Measurements from ENCODE around the gene TMEM238.

TMEM238 gene

DNA sequence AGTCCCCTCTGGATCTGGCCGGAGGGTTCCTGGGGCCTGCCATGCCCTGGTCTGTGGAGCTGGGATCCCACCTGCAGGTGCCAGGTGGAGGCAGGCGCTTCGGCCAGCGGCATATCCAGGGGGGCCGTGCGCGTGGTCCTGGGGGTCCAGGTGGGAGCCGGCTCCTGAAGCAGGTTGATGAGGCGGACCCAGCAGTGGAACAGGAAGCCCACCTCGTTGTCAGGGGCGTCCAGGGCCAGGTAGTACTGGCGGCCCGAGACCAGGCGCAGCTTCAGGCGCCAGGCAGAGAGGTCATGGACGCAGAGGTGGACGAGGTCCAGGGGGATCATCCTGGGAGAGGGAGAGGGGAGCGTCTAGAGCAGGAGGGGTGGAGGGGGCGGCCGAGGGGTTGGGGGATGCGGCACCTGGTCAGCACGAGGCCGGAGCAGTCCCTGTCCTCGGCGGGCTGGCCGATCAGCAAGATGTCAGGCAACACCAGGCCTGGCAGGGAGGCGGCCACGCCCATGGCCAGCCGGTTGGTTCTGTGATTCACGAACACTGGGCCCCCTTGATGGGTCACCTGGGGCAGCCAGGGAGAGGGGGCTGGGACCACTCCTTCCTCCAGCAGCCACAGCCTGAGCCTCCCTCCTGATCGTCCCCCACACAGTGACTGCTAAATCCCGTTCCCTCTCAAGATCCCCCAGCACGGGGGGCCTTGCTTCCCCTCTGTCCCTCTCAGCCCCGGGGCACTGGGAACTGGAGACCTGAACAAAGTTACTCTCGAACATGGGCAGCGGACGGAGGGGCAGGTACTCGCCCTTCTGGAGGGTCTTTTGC, 21.7 kb downstream of the TMEM238 start:
- Histone ChIP-seq H3K36me3 (ENCODE audit: control insufficient read depth, insufficient read depth, low read length) (no peaks in the 10 kb centered on the region), H3K79me2 (no peaks in the 10 kb centered on the region), H3K27me3 (ENCODE audit: control insufficient read depth, insufficient read depth, low read length) (no peaks in the 10 kb centered on the region), H3K27ac (no peak overlapping the region), H2AFZ (no peak overlapping the region), H3K9me3 (ENCODE audit: control insufficient read depth, low read length) (no peaks in the 10 kb centered on the region), H3K4me1 (no peaks in the 10 kb centered on the region), H3K4me2 (ENCODE audit: low read length) (no peak overlapping the region), H3K4me3 (ENCODE audit: low read depth, low read length) (no peak overlapping the region), H3K9ac (no peak overlapping the region)
- TF ChIP-seq, protein P1, sequence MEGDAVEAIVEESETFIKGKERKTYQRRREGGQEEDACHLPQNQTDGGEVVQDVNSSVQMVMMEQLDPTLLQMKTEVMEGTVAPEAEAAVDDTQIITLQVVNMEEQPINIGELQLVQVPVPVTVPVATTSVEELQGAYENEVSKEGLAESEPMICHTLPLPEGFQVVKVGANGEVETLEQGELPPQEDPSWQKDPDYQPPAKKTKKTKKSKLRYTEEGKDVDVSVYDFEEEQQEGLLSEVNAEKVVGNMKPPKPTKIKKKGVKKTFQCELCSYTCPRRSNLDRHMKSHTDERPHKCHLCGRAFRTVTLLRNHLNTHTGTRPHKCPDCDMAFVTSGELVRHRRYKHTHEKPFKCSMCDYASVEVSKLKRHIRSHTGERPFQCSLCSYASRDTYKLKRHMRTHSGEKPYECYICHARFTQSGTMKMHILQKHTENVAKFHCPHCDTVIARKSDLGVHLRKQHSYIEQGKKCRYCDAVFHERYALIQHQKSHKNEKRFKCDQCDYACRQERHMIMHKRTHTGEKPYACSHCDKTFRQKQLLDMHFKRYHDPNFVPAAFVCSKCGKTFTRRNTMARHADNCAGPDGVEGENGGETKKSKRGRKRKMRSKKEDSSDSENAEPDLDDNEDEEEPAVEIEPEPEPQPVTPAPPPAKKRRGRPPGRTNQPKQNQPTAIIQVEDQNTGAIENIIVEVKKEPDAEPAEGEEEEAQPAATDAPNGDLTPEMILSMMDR (IDR thresholded peaks at IDR 0.05): no peak

DNA sequence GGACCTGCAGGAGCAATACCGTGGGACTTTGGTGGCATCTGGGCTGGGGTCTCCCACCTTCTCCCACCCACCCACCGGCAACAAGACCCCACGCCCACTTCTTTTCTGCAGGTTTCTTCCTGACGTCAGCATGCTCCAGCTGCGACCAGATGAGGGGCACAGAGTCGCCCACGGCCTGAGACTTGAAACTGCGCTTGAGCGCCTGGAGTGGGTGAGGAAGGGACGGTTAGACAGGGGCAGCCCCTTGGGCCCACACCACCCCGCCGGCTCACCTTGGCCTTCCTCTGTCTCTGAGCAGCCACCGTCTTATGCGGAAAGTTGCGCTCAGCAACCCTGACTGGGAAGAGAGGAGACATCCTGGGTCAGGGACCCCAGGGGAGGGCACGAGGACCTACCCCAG, 23.2 kb downstream of the TMEM238 start:
- H3K4me3 ChIP-seq (ENCODE audit: low read depth, low read length): no peak overlapping the region
- no peaks in the 10 kb centered on the region for H3K4me1 ChIP-seq
- no peak overlapping the region for H3K4me2 ChIP-seq (ENCODE audit: low read length)
- no peak overlapping the region for H3K9ac ChIP-seq
- no peak overlapping the region for H2AFZ ChIP-seq
- H3K27ac ChIP-seq: no peak overlapping the region
- no peaks in the 10 kb centered on the region for H3K36me3 ChIP-seq (ENCODE audit: control insufficient read depth, insufficient read depth, low read length)
- H3K9me3 ChIP-seq (ENCODE audit: control insufficient read depth, low read length): no peaks in the 10 kb centered on the region
- no peaks in the 10 kb centered on the region for H3K27me3 ChIP-seq (ENCODE audit: control insufficient read depth, insufficient read depth, low read length)
- H3K79me2 ChIP-seq: no peaks in the 10 kb centered on the region
- TF ChIP-seq, protein P1 (IDR thresholded peaks at IDR 0.05): no peak

DNA sequence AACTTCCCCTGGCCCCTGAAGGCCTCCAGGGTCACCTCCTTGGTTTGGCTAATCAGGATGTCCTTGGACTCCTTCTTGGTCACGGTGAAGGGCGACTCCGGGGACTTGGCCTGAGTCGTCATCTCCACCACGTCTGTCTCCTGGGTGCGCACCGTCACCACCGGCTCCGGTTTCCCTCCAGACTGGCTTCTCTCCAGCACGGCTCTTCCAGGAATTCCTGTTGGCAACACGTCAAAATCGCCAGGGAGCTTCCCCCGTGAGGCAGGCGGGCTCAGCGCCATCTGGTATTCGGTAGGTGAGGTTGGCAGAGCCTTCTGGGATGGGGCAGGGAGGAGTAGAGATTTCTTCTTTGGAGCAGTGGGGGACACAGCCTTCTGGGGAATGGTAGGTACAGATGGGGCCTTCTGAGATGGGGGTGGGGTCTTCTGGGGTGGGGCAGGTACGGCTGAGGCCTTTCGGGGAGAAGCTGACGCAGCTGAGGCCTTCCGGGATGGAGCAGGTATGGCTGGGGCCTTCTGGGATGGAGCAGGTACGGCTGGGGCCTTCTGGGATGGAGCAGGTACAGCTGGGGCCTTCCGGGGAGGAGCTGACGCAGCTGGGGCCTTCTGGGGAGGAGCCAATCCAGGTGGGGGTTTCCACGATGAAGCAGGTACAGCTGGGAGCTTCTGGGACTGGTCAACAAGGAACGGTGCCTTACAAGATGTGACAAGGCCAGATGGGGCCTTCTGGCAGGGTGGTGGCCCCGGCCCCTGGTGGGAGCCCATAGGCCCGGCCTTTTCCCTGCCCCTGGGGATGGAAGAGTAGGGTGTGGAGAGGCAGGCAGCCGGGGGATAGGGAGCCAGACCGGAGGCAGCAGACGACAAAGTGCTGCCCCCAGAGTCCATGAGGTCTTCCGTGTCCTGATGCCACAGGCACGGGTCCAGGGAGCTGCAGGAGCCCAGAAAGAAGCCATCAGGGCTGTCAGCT, 24.9 kb downstream of the TMEM238 start:
- no peaks in the 10 kb centered on the region for H3K79me2 ChIP-seq
- no peaks in the 10 kb centered on the region for H3K4me1 ChIP-seq
- no peak overlapping the region for H3K4me3 ChIP-seq (ENCODE audit: low read depth, low read length)
- H2AFZ ChIP-seq: no peak overlapping the region
- H3K27me3 ChIP-seq (ENCODE audit: control insufficient read depth, insufficient read depth, low read length): no peaks in the 10 kb centered on the region
- H3K9ac ChIP-seq: no peak overlapping the region
- H3K27ac ChIP-seq: no peak overlapping the region
- TF ChIP-seq, protein P1 (IDR thresholded peaks at IDR 0.05): no peak
- H3K9me3 ChIP-seq (ENCODE audit: control insufficient read depth, low read length): no peaks in the 10 kb centered on the region
- H3K36me3 ChIP-seq (ENCODE audit: control insufficient read depth, insufficient read depth, low read length): no peaks in the 10 kb centered on the region
- H3K4me2 ChIP-seq (ENCODE audit: low read length): no peak overlapping the region

DNA sequence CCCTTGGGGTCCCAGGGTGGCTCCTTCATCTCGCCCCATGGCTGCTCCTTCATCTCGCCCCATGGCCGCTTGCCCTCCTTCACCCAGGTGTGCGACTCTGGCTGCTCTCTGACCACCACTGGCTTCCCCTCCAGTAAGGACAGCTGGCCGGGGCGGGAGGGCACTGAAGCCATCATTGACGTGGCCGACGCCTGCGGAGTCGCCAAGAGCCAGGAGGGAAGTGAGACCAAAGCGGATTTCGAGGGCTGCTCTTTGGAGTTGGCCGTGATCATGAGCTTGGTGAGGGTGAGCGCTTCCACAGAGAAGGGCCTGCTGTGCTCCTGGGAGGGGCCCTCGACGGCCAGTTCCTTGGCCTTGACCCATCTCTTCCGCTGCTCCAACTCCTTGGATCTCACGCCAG, 25.6 kb downstream of the TMEM238 start:
- Histone ChIP-seq H3K4me3 (ENCODE audit: low read depth, low read length) (no peak overlapping the region), H3K4me2 (ENCODE audit: low read length) (no peak overlapping the region), H2AFZ (no peak overlapping the region), H3K27ac (no peak overlapping the region), H3K79me2 (no peaks in the 10 kb centered on the region), H3K9ac (no peak overlapping the region), H3K9me3 (ENCODE audit: control insufficient read depth, low read length) (no peaks in the 10 kb centered on the region), H3K36me3 (ENCODE audit: control insufficient read depth, insufficient read depth, low read length) (no peaks in the 10 kb centered on the region), H3K27me3 (ENCODE audit: control insufficient read depth, insufficient read depth, low read length) (no peaks in the 10 kb centered on the region), H3K4me1 (no peaks in the 10 kb centered on the region)
- TF ChIP-seq, protein P1 (IDR thresholded peaks at IDR 0.05): no peak
